Measurements from ENCODE around the gene EYA3. TPM values are rescaled to one million over a fixed set of nuclear protein-coding genes. Genes with fewer than 3 reads are reported as not detected.

The EYA3 gene
- total RNA-seq, 1 experiment from 2014 or later = 9.2 TPM

DNA sequence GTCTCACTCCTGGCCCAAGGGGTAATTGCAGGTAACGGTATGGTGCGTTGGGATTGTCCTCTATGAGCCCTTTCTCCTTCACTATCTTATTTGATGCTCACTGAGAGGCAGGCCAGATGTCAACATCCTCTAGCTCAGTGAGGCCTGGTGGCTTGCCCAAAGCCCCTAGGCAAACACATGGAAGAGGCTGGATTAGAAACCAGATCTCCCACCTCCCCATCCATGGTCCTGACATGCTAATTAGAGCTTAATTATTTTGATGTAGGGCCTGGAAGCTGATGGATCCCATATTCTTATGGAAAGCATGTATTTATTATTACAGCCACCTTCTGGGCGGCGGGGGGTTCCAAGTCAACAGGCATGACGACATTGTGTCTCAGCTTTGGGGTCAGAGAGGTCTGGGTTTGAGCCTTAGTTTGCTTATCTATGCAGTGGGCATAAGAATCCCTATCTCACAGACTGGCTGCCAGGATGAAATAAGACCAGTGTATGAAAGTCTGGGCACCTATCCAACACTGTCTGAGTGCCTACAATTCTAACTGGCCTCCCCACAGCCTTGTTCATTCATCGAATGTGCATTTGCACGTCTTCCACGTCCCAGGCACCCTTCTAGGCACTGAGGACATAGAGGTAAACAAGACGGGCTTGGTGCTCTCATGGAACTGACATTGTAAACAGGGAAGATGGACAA lies 147.4 kb downstream of the EYA3 start:
- DNase-seq (ENCODE audit: low spot score) = no peak

GRCh38 chr1:27940297-27940696 lies 148.1 kb downstream of the EYA3 start:
- DNase-seq (ENCODE audit: low spot score) = no peak

DNA sequence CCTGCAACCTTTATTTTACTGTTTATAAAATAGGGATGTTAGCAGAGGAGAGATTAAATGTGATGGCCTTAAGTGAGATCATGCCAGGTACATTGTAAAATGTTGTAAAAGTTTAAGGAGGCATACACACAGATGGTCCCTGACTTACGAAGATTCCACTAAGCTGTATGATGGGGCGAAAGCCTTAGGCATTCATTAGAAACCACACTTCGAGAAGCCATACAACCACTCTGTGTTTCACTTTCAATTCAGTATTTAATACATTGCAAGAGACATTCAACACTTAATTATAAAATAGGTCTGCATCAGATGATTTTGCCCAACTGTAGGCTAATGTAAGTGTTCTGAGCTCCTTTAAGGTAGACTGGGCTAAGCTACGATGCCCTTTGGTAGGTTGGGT lies 149.9 kb downstream of the EYA3 start:
- no peak for DNase-seq (ENCODE audit: low spot score)

- DNase-seq (ENCODE audit: low spot score) = no peak
Observed at GRCh38 chr1:27937524-27937836, 150.9 kb downstream of the EYA3 start.

DNA sequence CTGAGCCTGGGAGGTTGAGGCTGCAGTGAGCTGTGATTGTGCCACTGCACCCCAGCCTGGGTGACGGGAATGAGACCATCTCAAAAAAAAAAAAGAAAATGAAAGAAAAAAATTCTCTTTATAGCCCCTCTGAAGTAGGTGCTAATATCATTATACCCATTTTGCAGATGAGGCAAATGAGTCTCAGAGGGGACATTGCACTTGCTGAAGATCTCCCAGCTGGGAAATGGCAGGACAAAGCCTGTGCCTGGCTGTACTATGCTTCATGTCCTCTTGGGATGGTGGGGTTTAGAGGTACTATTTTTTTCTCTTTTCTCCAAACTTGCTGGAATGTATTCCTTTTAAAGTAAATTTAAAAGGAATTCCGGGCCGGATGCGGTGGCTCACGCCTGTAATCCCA lies 152.0 kb downstream of the EYA3 start:
- no peak for DNase-seq (ENCODE audit: low spot score)

- DNase-seq (ENCODE audit: low spot score) = no peak
Observed at GRCh38 chr1:27935721-27936120, 152.7 kb downstream of the EYA3 start.

GRCh38 chr1:27934818-27935549 lies 153.4 kb downstream of the EYA3 start, which contains the start of gene SMPDL3B:
TSS of gene SMPDL3B (plus strand) at chr1:27935000. CDS start at chr1:27935184, 184 bp downstream.
- peak; percentile 35 for DNase-seq (ENCODE audit: low spot score)

DNA sequence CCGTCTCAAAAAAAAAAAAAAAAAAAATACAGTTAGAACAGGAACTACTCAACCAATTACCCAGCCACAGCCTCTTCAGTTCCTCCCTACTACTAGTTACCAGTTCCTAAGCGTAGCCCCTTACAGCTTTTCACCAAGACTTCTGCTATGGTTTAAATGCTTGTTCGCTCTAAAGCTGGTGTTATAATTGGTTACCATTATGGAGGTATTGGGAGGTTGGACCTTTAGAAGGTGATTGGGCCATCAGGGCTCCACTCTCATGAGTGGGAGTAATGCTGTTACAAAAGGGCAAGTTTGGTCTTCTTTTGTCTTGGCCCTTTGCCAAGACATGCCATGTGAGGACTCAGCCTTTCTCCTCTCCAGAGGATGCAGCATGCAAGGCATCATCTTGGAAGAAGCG lies 156.7 kb downstream of the EYA3 start:
- DNase-seq (ENCODE audit: low spot score) = no peak

DNA sequence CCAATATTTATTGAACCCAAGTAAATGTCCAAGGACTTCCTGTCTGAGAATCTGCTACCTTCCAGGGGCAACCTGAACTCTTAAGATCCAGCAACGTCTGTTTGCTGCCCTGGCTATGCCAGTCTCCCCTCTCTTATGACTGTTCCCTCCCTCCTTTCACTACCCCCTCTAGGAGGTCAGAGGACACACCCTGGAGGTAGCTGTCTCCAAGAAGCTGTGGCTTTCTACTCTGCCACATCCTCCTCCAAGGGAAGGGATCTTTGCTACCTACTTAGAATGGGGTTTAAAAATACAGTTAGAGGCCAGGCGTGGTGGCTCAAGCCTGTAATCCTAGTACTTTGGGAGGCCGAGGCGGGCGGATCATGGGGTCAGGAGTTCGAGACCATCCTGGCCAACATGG lies 157.2 kb downstream of the EYA3 start:
- DNase-seq (ENCODE audit: low spot score) = no peak

GRCh38 chr1:27928216-27928954 lies 160.0 kb downstream of the EYA3 start:
- no peak for DNase-seq (ENCODE audit: low spot score)

GRCh38 chr1:27922272-27922671 lies 166.1 kb downstream of the EYA3 start:
- no peak for DNase-seq (ENCODE audit: low spot score)

Other genes starting within 250 kb of the EYA3 start
- gene THEMIS2, start 216.1 kb downstream of the EYA3 start, total RNA-seq (2014; rRNA removed; shearing (Covaris generic)) = 0.75 and 2.6 TPM in 2 replicates
- 78.6 and 83.9 TPM in 2 replicates for gene RPA2, start 174.0 kb downstream of the EYA3 start, total RNA-seq (2014; rRNA removed; shearing (Covaris generic))
- gene SMPDL3B, start 153.6 kb downstream of the EYA3 start, total RNA-seq (2014; rRNA removed; shearing (Covaris generic)) = 0.23 and 1.6 TPM in 2 replicates
- gene XKR8, start 128.6 kb downstream of the EYA3 start, total RNA-seq (2014; rRNA removed; shearing (Covaris generic)) = not detected in 2 replicates
- 0.04 TPM in 1 of 2 replicates, not detected in the other for gene PTAFR, start 88.1 kb upstream of the EYA3 start, total RNA-seq (2014; rRNA removed; shearing (Covaris generic))
- 118 and 119 TPM in 2 replicates for gene DNAJC8, start 144.4 kb upstream of the EYA3 start, total RNA-seq (2014; rRNA removed; shearing (Covaris generic))
- 297 and 318 TPM in 2 replicates for gene ATP5IF1, start 147.5 kb upstream of the EYA3 start, total RNA-seq (2014; rRNA removed; shearing (Covaris generic))
- gene SESN2, start 170.9 kb upstream of the EYA3 start, total RNA-seq (2014; rRNA removed; shearing (Covaris generic)) = 11.8 and 13.6 TPM in 2 replicates
- gene MED18, start 240.4 kb upstream of the EYA3 start, total RNA-seq (2014; rRNA removed; shearing (Covaris generic)) = 14.9 and 20.7 TPM in 2 replicates